Neural progenitor cell (in vitro differentiated cells): ENCODE results near the gene RENBP.

Experiments
- CTCF ChIP-seq: fragments of 200-600 bp; sonication (generic); IDR thresholded peaks from 2 replicates; pipeline ENCODE4 v1.5.1; 2017; ENCODE audit warnings: antibody characterized with exemption, mild to moderate bottlenecking
- EZH2 ChIP-seq: fragments of 200-600 bp; sonication (generic); IDR thresholded peaks from 2 replicates; pipeline ENCODE4 v1.6.1; 2017; ENCODE audit warnings: antibody characterized with exemption, mild to moderate bottlenecking, moderate library complexity
- EZH2phosphoT487 ChIP-seq: fragments of 200-600 bp; sonication (generic); IDR thresholded peaks from 2 replicates; pipeline ENCODE4 v1.6.1; 2017; ENCODE audit warnings: antibody characterized with exemption

GRCh38 chrX:153934762-153935325 lies 9.6 kb downstream of the RENBP start, which contains the start of gene NAA10:
- TF ChIP-seq CTCF (no peak), EZH2 (no peak), EZH2phosphoT487 (no peak)
